Fibroblast of pulmonary artery (primary cell): ENCODE data around the gene GUCY2C.

Experiments used
- DNase-seq: peaks from one replicate; pipeline ENCODE4 v3.0.0-alpha.2; 2010; ENCODE audit warnings: low read depth
- H3K4me3 ChIP-seq: replicated peaks from 2 replicates; pipeline ENCODE4 v1.5.1; 2011; ENCODE audit warnings: low read depth, mild to moderate bottlenecking, control low read depth, low read length, moderate library complexity
- CTCF ChIP-seq: IDR thresholded peaks from 2 replicates; pipeline ENCODE4 v1.5.1; 2011; ENCODE audit warnings: mild to moderate bottlenecking, control low read depth, low read length, inconsistent platforms; ENCODE audit errors: missing control alignments

Gene GUCY2C

GRCh38 chr12:14571779-14572178 lies 124.6 kb downstream of the GUCY2C start:
- DNase-seq, result no peak
- H3K4me3 ChIP-seq, result no peak overlapping the region
- TF ChIP-seq CTCF, result no peak

DNA sequence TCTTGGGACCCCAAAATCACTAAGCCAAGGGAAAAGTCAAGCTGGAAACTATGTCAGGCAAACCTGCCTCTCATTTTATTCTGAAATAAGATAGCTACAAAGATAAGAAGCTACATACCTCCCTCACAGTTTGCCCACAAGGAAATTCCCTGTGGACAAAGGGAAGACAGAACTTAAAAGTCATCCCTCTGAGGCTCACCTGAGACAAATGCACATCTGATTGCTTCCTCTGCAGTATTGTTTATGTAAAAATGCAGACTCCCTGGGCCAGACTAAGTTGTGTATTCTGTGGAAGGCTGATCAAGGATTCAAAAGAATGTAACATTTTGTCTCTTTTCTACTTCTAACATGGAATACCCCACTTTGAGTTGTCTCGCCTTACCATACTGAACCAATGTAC lies 126.2 kb downstream of the GUCY2C start:
- no peak overlapping the region for H3K4me3 ChIP-seq
- TF ChIP-seq CTCF, result no peak

DNA sequence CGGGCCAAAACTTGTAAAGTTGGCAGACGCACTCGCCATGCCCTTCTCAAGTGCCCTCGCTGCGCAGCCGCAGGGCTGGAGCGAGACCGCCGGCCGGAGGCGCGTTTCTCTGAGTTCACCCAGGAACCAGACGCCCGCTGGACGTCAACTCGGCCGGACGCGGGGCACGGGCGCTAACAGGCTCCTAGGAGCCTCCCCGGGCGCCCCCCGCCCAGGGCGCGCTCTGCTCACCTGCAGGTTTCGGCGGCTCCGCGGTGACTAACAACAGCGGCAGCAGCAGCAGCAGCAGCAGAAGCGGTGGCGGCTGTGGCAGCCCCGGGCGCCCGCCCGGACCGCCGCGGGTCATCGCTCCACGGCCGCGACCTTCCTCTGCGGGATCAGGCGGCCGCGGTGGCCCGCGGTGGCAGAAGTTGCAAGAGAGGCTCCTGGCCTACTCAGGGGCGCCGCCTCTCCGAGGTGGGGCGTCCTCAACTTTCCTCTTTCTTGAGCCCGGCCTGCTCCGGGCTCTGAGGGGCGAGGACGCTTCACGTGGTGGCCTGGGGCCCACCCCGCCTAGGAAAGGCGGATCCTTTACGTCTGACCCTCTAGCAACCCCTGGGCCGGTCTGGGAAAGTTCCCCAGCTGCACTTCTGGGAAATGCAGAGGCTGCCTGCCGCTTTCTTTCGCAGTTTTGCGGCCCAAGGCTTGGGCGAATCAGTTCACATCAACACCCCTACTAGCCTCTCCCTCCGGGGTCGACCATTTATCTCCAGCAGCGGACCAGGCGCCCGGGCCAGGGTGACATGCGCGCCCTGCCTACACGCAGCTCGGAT lies 128.8 kb downstream of the GUCY2C start, which contains the start of gene PLBD1:
PLBD1 (minus strand) TSS at position 533 of the 812 bp plus-strand sequence; CDS start at position 346, 187 bp downstream.
- peak; percentile 43 for DNase-seq
- H3K4me3 ChIP-seq, result peak within 1 kb of the TSS; percentile 47
- TF ChIP-seq CTCF, result no peak

More for the DNA sequence above, 126.2 kb downstream of the GUCY2C start:
- DNase-seq, result no peak

DNA sequence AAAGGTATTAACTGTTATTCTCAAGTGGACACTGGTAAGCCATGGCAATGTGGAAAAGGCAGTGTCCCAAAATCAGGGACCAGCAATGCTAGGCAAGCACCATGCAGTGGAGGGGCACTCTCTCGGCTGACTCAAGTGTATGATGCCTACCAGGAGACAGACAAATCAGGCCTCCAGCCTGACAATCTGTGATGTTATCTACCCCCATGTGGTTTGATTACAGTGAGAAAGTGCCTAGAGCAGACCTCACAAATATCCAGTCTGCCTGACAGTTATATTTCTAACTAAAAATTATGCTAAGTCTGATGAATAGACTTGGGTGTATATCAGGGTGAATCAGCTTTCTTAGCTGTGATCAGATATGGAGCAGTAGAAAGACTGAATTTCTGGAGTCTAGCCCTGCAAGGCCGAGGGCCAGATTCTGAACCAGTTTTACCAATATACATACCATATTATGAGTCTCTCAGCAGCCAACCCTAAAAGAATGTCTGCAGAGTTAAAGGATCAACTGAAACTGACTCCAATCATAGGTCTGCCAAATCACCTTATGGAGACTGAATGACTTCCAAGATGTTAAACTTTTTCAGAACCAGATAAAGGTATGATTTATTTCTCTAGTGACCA lies 132.0 kb downstream of the GUCY2C start:
- TF ChIP-seq CTCF, result no peak
- DNase-seq, result no peak
- H3K4me3 ChIP-seq, result no peak overlapping the region

DNA sequence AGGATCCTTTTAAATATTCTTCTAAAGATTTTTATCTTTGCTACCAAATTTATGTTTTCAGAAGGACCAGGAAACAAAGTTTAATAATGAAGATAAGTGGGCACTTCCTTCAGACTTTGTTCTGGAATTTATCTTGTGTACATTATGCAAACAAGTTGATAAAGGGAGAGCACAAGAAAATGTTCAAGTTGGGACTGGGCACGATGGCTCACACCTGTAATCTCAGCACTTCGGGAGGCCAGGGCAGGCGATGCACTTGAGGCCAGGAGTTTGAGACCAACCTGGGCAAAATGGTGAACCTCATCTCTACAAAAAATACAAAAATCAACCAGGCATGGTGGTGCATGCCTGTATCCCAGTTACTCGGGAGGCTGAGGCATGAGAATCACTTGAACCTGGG lies 133.4 kb downstream of the GUCY2C start:
- no peak for TF ChIP-seq CTCF
- no peak overlapping the region for H3K4me3 ChIP-seq
- DNase-seq, result no peak
